ENCODE results near the gene ADAT2.
A peak's percentile ranks its signal among the peaks of the same experiment; 100 is the strongest.

DNA sequence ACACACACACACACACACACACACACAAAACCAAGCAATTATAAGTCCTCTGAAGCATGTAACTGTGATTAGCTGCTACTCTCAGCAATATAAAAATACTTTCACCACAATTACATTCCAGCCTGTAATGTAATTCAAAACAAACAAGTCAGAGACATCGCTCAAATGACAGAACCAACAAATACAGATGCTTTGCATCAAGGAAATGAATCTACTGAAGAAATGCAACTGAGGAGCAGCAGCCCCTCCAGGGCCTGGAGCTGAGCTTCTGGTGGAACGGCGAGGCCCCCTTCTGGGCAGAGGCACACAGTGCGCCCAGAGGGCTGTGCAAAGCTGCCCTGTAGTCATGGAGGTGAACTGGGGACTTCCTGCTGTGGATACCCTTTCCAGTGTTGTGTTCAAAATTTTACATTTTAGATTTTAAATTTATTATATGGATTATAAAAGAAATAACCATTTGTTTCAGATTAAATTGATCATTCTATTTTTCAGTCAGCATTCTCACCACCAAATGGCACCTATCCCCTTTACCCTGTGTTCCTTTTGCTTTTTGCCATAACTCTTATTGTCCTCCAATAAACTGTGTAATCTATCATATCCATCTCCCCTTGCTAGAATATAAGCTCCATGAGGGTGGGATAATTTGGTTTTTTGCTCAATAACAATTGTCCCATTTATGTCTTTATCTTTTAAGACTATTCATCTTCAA lies 23.2 kb downstream of the ADAT2 start:
- TF ChIP-seq POLR2A (IDR thresholded peaks at IDR 0.05): no peak
- TF ChIP-seq, protein P1, sequence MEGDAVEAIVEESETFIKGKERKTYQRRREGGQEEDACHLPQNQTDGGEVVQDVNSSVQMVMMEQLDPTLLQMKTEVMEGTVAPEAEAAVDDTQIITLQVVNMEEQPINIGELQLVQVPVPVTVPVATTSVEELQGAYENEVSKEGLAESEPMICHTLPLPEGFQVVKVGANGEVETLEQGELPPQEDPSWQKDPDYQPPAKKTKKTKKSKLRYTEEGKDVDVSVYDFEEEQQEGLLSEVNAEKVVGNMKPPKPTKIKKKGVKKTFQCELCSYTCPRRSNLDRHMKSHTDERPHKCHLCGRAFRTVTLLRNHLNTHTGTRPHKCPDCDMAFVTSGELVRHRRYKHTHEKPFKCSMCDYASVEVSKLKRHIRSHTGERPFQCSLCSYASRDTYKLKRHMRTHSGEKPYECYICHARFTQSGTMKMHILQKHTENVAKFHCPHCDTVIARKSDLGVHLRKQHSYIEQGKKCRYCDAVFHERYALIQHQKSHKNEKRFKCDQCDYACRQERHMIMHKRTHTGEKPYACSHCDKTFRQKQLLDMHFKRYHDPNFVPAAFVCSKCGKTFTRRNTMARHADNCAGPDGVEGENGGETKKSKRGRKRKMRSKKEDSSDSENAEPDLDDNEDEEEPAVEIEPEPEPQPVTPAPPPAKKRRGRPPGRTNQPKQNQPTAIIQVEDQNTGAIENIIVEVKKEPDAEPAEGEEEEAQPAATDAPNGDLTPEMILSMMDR (IDR thresholded peaks at IDR 0.05): peak; percentile 69 to 94 (median 76)

All from thyroid gland (tissue), 4 donors.